HG03135 (cell line): ENCODE measurements around the gene TTC8.

Experiments
- ATAC-seq: cut with Tn5 transposase; IDR thresholded peaks from one replicate; pipeline ENCODE4 v1.9.1; 2021; ENCODE audit warnings: mild to moderate bottlenecking, moderate library complexity; ENCODE audit not compliant: unreplicated experiment

The TTC8 gene

DNA sequence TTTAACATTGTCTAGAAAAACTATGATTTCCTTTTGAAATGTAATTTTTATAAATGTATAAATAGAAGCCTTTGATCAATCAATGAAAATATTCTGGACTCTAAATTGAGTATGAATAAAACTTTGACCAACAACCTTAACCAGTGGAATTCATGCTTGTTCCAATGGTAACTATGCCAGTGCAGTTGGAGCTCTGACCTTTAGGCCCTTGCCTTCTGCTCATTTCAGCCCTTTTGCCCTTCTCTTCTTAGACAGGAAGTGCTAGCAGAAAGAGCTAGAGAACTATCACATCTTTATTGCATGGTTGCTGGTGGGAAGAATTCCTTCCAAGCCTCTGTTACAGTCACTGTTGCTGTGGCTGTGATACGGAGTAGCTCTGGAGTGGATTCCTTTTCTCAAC, 39.7 kb downstream of the TTC8 start:
- no peak for ATAC-seq

DNA sequence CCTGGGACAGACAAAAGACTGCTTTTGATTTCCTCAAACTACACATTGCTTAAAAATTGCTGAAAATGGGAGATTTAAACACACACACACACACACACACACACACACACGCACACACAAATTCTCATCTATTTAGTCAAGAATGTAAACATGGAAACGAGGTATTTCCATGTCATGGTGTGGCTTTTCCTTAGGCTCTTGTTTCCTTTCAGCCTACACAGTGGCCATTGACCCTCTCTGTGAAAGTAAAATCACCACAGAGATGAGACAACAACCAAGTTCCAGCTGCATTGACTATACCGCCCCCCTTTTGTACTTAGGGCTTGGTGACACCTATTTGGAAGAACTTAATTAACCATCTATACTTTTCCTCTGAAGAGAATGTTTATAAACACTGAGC, 41.9 kb downstream of the TTC8 start:
- ATAC-seq: no peak

DNA sequence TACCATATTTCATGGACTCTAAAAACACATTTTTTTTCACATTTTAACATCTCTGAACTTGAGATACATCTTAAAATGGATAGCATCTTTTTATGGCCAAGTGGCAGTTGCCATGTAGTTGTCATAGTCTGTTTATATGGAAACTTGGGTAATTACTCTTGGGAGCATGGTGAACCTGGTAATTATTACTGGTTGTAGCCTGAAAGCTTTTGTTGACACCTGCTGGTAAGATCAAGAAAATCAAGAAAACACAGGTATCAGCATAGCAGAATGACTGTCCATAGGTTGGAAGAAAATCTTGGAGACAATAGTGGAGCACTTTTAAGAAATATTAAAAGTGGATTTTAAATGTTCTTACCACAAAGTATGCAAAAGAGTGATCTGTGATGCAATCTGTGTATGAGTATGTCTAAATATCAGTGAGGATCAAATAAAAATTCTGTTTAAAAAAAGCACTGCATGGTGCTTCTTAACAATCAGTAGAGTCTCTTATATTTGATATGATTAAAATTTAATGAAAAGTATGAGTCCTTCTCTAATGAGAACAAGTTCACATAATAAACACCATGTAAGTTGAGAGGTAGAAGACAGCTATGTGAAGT, 44.2 kb downstream of the TTC8 start:
- no peak for ATAC-seq

DNA sequence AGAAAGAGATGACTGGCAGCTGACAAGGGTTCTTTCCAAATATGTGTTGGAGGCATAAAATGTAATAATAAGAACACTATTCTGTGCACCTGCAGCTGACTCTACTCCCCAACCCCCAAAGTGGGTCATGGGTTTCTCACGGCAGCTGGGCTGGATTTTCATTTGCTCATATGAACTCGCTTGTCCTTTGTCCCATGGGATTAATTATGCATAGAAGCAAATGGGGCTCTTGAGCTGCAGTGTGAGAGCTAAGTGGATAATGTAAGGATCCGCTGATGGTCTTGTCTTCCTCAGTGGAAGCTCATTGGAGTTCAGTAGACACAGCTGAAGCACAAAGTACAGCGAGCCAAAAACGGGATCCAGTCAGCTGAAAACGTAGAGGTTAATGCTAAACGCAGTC, 46.3 kb downstream of the TTC8 start:
- no peak for ATAC-seq

DNA sequence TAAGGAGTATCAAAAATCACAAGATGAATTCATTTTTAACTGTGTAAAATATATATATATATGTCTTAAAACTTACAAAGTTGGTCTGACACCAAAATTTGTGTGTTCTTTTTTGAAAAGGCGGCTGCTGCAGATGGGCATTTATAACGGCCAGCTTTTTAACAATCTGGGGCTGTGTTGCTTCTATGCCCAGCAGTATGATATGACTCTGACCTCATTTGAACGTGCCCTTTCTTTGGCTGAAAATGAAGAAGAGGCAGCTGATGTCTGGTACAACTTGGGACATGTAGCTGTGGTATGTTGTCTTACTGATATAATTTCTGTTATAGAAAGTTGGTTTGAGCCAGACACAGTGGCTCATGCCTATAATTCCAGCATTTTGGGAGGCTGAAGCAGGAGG, 47.0 kb downstream of the TTC8 start:
- no peak for ATAC-seq

DNA sequence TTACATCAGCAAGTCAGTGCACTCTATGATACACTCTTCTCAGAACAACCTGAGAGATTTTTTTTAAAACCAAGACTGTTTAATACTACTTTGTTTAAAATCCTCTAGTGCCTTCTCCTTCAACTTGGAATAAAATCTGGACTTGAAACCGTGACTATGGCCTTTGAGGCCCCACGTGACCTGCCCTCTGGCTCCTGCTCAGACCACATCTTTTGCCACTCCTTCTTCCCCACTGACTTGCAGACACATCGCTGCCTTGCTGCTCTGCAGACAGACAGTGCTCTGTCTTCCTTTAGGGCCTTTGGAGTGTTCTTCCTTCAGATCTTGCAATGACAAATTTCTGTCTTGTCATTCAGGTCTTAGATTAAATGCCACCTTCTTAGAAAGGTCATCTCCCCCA, 48.5 kb downstream of the TTC8 start:
- ATAC-seq: no peak

DNA sequence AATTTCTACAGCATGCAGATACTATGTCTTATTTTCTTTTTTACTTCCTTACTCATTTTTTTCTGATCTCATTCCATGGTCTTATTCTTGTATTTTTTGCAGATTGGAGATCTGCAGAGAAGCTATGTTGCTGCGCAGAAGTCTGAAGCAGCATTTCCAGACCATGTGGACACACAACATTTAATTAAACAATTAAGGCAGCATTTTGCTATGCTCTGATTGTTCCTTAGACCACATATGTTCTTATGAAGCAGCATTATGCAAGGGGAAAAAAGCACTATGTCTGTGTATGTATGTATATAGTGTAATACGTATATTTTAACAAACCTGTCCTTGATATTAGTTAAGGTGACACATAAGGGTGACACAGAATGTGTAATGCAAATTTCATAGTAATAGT, 52.7 kb downstream of the TTC8 start:
- ATAC-seq: no peak

DNA sequence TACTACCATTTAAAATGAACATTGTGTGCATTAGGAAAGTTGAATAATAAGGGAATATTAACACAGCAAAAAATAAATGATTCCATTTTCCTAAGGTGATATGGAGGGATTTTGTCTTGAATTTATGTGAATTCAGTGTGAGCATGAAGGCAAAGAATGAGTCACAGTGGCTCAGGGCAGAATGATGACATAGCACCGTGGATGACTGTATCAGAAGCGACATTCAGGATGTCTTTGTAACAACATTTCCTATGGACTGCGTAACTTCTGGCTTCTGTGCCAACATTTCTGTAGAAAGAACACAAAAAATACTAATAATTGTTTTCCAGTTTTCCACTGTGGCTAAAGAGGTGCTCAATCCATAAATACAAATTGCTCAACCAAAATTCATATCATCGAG, 54.6 kb downstream of the TTC8 start:
- no peak for ATAC-seq

DNA sequence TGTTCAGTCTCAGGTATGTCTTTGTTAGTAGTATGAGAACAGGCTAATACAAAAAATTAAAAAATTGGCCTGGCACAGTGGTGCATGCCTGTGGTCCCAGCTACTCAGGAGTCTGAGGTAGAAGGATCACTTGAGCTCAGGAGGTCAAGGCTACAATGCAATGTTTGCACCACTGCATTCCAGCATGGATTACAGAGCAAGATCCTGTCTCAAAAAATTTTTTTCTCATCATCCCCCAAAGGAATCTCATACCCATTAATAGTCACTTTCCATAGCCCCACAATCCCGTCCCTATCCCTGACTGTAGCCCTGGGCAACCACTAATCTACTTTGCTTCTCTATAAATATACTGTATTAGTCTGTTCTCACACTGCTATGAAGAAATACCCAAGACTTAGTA, 57.8 kb downstream of the TTC8 start:
- no peak for ATAC-seq

DNA sequence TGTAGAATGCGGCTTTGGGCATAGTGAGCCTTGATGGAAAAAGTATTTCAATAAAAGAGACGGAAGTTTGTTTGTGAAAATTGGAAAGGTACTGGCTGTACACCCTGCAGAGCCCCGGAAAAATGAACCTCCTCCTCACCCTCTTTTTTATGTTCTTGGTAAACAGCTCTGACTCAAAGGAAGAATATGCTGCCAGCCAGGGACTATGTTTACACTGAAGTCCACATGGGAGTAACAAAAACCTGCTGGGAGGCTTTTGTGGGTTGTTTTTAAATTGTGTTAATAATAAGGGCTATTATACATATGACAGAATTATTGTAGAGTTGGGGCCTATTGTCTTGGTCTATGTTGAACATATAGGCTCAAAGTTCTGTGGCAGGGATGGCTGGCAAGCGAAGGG, 70.7 kb downstream of the TTC8 start:
- ATAC-seq: no peak

DNA sequence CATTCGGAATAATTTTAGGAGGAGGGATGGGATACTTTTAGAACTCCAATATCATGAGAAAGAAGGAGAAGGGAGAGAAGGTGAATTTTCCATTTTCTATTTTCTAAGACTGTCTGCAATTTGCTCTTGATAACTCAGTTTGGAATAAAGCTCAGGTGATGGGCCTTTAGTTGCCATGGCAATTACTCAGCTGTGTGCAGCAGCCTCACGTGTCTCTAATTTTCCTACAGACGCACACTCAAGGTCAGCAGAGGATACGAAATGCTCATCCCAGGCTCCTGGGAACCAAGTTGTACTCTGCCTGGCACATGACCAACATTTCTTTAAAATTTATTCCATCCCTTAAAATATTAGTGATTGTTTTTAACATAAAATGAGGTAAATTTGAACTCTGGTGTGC, 76.7 kb downstream of the TTC8 start:
- ATAC-seq: no peak

DNA sequence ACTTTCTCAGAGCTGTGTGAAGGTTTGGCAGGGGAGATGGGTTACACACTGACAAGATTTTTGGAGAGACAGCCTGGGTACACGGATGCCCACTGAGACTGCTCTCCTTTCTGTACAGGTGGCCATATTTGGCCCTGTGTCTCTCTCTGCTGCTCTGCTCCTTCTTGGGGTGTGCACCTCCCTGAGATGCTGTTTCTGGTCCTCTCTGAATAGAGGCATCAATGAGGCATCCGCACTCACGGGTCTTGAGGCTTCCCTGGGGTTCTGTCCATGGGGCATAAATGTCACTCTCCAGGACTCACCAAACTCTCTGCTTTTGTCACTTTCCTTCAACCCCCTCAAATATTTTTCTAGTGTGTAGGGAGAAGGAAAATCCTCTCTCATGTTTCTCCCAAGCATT, 77.5 kb downstream of the TTC8 start:
- ATAC-seq: no peak

DNA sequence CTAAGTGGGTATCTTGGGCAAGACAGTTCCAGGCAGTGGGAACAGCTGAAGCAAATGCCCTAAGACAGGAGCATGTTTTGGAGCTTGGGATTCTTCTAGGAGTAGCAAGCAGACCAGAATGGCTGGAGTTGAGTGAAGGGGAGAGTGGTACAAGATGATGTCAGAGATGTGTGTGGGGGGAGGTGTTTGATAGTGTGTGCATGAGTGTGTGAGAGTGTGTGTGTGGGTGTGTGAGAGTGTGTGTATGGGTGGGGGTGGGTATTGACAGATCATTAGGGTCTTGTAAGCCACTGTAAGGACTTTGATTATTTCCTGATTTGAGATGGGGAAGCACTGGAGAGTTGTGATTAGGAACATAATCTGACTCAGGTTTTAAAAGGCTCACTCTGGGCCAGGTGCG, 78.4 kb downstream of the TTC8 start:
- ATAC-seq: no peak

DNA sequence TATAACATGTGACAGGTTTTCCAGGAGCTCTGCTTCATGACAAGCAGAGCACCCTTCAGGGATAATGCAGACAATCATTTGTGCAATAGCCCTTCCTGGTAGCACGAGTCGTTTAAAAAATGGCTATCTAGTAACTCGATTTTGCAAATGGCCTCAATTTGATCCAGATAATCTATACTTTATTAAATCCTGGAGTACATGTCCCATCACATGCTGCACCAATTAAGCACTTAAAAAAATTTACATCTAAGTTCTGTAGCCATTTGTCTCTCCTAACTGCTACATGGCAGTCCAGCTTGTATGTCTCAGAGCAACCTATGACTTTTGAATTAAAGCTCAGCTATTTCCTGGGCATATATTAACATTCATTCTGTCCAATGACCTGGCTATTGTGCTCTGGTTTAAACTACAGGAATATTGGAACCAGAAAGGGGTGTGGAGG, 79.8 kb downstream of the TTC8 start:
- ATAC-seq: no peak

DNA sequence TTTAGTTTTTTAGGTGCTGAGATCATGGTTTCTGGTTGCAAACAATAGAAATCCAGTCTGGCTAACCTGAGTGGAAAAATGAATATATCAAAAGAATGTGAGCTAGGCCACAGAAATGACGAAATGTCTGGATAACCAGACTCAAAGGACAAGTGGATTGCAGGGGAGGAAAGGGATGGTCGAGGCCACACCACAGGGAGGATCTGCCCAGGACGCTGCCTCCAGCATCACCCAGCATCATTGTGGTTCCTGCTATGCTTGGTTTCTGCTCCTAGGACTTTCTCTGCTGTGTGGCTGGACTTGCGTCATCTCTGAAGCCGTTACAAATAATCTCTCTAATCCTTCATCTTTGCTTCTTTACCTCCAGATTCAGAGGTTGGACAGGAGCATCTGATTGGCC, 80.4 kb downstream of the TTC8 start:
- ATAC-seq: no peak

DNA sequence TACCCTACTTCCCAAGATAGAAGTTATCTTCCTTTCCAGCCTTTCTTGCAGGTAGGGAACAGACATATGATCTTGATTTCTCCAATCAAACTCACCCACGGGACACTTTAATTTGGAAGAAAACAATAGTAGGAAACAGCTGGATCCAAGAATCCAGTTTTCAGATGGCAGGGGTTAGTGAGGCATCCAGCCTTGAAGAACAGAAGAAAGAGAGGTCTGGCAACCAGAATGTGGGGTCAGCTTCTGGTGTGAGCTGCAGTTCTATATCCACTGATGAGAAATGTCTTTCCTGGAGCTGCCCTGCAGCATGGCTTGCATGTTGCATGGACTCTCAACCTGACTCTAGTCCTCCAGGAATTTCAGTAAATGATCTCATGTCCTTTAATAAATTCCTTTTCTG, 83.8 kb downstream of the TTC8 start:
- ATAC-seq: no peak

DNA sequence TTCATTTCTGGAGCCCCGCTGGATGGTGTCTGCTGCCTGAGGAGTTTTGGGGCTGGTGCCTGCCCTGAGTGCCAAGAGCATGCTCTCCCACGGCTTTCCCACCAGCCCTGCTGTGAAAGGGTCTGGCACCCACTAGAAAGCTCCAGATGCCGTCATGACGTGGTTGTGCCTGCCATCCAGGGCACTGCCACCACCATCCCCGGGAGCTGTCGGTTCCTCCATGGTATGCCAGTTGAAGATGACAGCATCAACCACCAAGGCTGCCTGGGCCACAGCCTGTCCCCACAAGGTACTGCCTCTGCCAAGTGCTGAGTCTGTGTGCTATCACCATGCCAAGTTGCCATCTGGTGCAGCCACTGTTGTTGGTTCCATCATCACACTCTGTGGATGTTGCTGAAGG, 85.9 kb downstream of the TTC8 start:
- no peak for ATAC-seq

DNA sequence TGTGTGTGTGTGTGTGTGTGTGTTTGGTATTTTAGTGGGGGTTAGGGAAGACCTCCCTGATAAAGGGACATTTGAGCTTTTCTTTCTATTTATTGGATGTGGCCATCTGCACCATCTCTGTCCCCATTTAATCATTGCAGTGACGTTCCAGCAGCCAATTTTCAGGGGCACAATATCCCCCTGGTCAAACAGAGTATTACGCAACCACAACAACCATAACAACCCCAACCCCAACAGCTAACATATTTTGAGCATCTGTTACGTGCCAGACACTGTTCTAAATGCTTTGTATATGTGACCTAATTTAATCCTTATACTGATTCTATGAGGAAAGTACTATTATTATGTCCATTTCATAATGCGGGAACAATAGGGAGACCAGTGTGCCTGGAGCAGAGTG, 87.4 kb downstream of the TTC8 start:
- ATAC-seq: no peak

DNA sequence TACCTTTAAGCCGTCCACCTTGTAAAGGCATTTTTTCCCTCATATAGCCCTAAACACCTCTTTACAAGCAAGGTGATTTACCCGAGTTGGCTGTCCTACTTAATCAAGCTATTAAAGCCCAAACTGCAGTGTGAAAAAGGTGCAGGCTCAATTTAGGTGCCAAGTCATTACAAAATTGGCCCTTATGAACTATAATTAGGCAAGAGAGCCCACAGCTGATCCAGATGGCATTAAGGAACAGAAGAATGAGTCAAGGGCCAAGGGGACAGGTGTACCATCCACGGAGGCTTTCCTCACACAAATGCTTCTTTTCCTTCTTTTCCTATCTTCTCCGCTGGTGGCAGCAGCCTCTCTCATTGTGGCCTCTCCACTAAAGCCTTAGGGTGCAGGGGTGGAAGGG, 90.5 kb downstream of the TTC8 start:
- no peak for ATAC-seq

DNA sequence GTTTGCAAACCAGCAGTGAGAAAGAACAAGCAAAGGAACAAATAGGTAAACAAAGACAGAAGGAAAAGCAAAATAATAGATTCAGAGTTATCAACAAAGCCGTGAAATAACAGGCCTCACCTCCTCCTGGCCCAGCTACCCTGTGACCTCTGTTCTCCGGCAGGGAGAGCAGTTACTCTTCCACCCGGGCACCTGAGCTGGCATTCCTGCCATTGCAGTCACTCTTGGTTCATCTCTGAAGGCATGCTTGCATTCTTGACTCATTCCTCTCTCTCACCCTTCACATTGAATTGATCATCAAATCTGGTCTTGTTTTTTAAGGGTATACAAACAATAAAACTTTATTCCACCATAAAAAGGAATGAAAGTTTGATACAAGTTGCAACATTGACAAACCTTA, 95.1 kb downstream of the TTC8 start:
- ATAC-seq: no peak
